ENCODE measurements around the gene GRAP. TPM values are rescaled to one million over a fixed set of nuclear protein-coding genes. Genes with fewer than 3 reads are reported as not detected.
"Not testable (repeated sequence)": the region's sequence is repeated elsewhere in the genome, so short reads cannot be mapped to it uniquely, and the experiment has no call there.

GRAP gene
- 20.9 and 22.9 TPM in 2 replicates for total RNA-seq (2013; cell fraction: nucleolus; rRNA removed)
- total RNA-seq (2014; rRNA removed) (72.6 and 78.3 TPM in 2 replicates), total RNA-seq (2014; rRNA removed; fragmentation: Illumina TruSeq; extraction: Trizol) (36.3 and 37.5 TPM in 2 replicates), total RNA-seq (2021) (50.4 and 51.2 TPM in 2 replicates), polyA plus RNA-seq (2011; rRNA removed) (11.0 and 18.5 TPM in 2 replicates), polyA plus RNA-seq (2014; fragmentation: Illumina TruSeq; extraction: Trizol) (31.2 and 40.1 TPM in 2 replicates), polyA plus RNA-seq (2014; fragmentation: Nextera tagmentation; extraction: Ambion mirVana) (1 to 10 TPM in 1 of 2 experiments, under 1 TPM in 1; 0.58 to 1.7 TPM), polyA plus RNA-seq (2014; rRNA removed) (65.2 and 72.3 TPM in 2 replicates), polyA plus RNA-seq (2016; fragmentation: Nextera tagmentation; extraction: Ambion mirVana) (10 to 100 TPM; 30.6 to 35.6 TPM), polyA minus RNA-seq (2011; rRNA and poly(A)+ RNA removed) (9.7 and 24.5 TPM in 2 replicates), Bru-seq, nascent RNA (percentile 64 among the genes with signal in this experiment), BruChase-seq, experiment 1, labeled RNA remaining after a 6-hour chase (percentile 67 among the genes with signal in this experiment), BruChase-seq, experiment 2, labeled RNA remaining after a 2-hour chase (percentile 71 among the genes with signal in this experiment)
- polyA plus RNA-seq (2011; ENCODE audit: low read depth): 9.0 TPM
- 27.0 and 33.8 TPM in 2 replicates for polyA plus RNA-seq (2011; cell fraction: cytosol; rRNA removed)
- 34.3 and 41.5 TPM in 2 replicates for polyA plus RNA-seq (2011; cell fraction: nucleus; rRNA removed)
- 29.0 and 29.6 TPM in 2 replicates for polyA plus RNA-seq (2012)
- 9.0 and 9.9 TPM in 2 replicates for polyA minus RNA-seq (2011; cell fraction: cytosol; rRNA and poly(A)+ RNA removed)
- 12.0 and 14.2 TPM in 2 replicates for polyA minus RNA-seq (2011; cell fraction: nucleus; rRNA and poly(A)+ RNA removed)
- long read RNA-seq, experiment 1, transcript GRAP-202 (5 exons, 834 nt): minor isoform, 5 of 44 reads
- long read RNA-seq, experiment 1, transcript GRAP-201 (5 exons, 2,651 nt): major isoform, 33 of 44 reads
- long read RNA-seq, experiment 1, partial matches to known transcripts: 1 of 44 reads
- long read RNA-seq, experiment 1, other reads (novel, unspliced or antisense): 3 of 44 reads
- long read RNA-seq, experiment 2, partial matches to known transcripts: 2 of 8 reads
- long read RNA-seq, experiment 2, other reads (novel, unspliced or antisense): 1 of 8 reads

GRCh38 chr17:19046782-19047375 is at the start of gene GRAP:
Gene GRAP (minus strand): TSS chr17:19046957. CDS start chr17:19046926, 31 bp downstream.
- H3K4me2 ChIP-seq (ENCODE audit: control insufficient read depth, insufficient read depth); RAD21 ChIA-PET (ENCODE audit: unreplicated experiment); H3K4me1 ChIP-seq (ENCODE audit: control insufficient read depth, insufficient read depth, low read length); H3K9me3 ChIP-seq (replicated peaks; ENCODE audit: control insufficient read depth, insufficient read depth, low read length); CTCF ChIA-PET; BruUV-seq (replicated peaks); H2AFZ ChIP-seq (ENCODE audit: control insufficient read depth, low read depth, low read length); SMC1A ChIA-PET (ENCODE audit: uncharacterized antibody, unreplicated experiment); H3K9ac ChIP-seq (ENCODE audit: control insufficient read depth, insufficient read depth, low read length); H3K79me2 ChIP-seq (ENCODE audit: control insufficient read depth, insufficient read depth, low read length); intact Hi-C loops (cut with micrococcal nuclease; ENCODE audit: unreplicated experiment); POLR2A ChIA-PET; DNase-seq (ENCODE audit: low read depth, low spot score); H3K27me3 ChIP-seq (replicated peaks in 1 of 2; ENCODE audit: control insufficient read depth in 2 of 2, insufficient read depth in 2 of 2, low read length in 1 of 2); H3K27ac ChIP-seq (ENCODE audit: control insufficient read depth, insufficient read depth); H4K20me1 ChIP-seq (ENCODE audit: control insufficient read depth, insufficient read depth); H3K36me3 ChIP-seq (ENCODE audit: control insufficient read depth in 2 of 2, insufficient read depth in 2 of 2, low read length in 1 of 2); H3K4me3 ChIP-seq; in situ Hi-C loops (cut with MboI): not testable (repeated sequence)
- FAIRE-seq (peak; percentile 65), ATAC-seq (peak; percentile 50)
- WGBS (ENCODE audit: insufficient coverage, insufficient replicate concordance, low lambda C conversion rate, missing lambda C conversion rate): no CpG with 5 or more reads among the region's 12 CpGs

GRCh38 chr17:19093684-19094438 is 47.1 kb upstream of the GRAP start:
- POLR2A ChIA-PET; SMC1A ChIA-PET (ENCODE audit: uncharacterized antibody, unreplicated experiment); H3K9me3 ChIP-seq (replicated peaks; ENCODE audit: control insufficient read depth, insufficient read depth, low read length); intact Hi-C loops (cut with micrococcal nuclease; ENCODE audit: unreplicated experiment); H3K4me3 ChIP-seq; H4K20me1 ChIP-seq (ENCODE audit: control insufficient read depth, insufficient read depth); ATAC-seq; H3K36me3 ChIP-seq (ENCODE audit: control insufficient read depth in 2 of 2, insufficient read depth in 2 of 2, low read length in 1 of 2); RAD21 ChIA-PET (ENCODE audit: unreplicated experiment); CTCF ChIA-PET; H3K9ac ChIP-seq (ENCODE audit: control insufficient read depth, insufficient read depth, low read length); H3K4me1 ChIP-seq (ENCODE audit: control insufficient read depth, insufficient read depth, low read length); H3K27me3 ChIP-seq (replicated peaks in 1 of 2; ENCODE audit: control insufficient read depth in 2 of 2, insufficient read depth in 2 of 2, low read length in 1 of 2); H3K27ac ChIP-seq (ENCODE audit: control insufficient read depth, insufficient read depth); H2AFZ ChIP-seq (ENCODE audit: control insufficient read depth, low read depth, low read length); H3K79me2 ChIP-seq (ENCODE audit: control insufficient read depth, insufficient read depth, low read length); BruUV-seq (replicated peaks); DNase-seq (ENCODE audit: low read depth, low spot score); FAIRE-seq; H3K4me2 ChIP-seq (ENCODE audit: control insufficient read depth, insufficient read depth); in situ Hi-C loops (cut with MboI): not testable (repeated sequence)
- 38% methylated on average over 6 of the region's 15 CpGs for WGBS (ENCODE audit: insufficient coverage, insufficient replicate concordance, low lambda C conversion rate, missing lambda C conversion rate)

GRCh38 chr17:19092737-19093683 is 46.3 kb upstream of the GRAP start:
- FAIRE-seq; SMC1A ChIA-PET (ENCODE audit: uncharacterized antibody, unreplicated experiment); CTCF ChIA-PET; H3K4me3 ChIP-seq; H4K20me1 ChIP-seq (ENCODE audit: control insufficient read depth, insufficient read depth); H2AFZ ChIP-seq (ENCODE audit: control insufficient read depth, low read depth, low read length); ATAC-seq; H3K27ac ChIP-seq (ENCODE audit: control insufficient read depth, insufficient read depth); in situ Hi-C loops (cut with MboI); H3K9me3 ChIP-seq (replicated peaks; ENCODE audit: control insufficient read depth, insufficient read depth, low read length); BruUV-seq (replicated peaks); H3K27me3 ChIP-seq (replicated peaks in 1 of 2; ENCODE audit: control insufficient read depth in 2 of 2, insufficient read depth in 2 of 2, low read length in 1 of 2); H3K79me2 ChIP-seq (ENCODE audit: control insufficient read depth, insufficient read depth, low read length); H3K4me2 ChIP-seq (ENCODE audit: control insufficient read depth, insufficient read depth); H3K36me3 ChIP-seq (ENCODE audit: control insufficient read depth in 2 of 2, insufficient read depth in 2 of 2, low read length in 1 of 2); RAD21 ChIA-PET (ENCODE audit: unreplicated experiment); intact Hi-C loops (cut with micrococcal nuclease; ENCODE audit: unreplicated experiment); DNase-seq (ENCODE audit: low read depth, low spot score); H3K4me1 ChIP-seq (ENCODE audit: control insufficient read depth, insufficient read depth, low read length); H3K9ac ChIP-seq (ENCODE audit: control insufficient read depth, insufficient read depth, low read length); POLR2A ChIA-PET: not testable (repeated sequence)
- 55% methylated on average over 7 of the region's 15 CpGs for WGBS (ENCODE audit: insufficient coverage, insufficient replicate concordance, low lambda C conversion rate, missing lambda C conversion rate)
